ENCODE data around the gene PLEKHA8.

Gene PLEKHA8

DNA sequence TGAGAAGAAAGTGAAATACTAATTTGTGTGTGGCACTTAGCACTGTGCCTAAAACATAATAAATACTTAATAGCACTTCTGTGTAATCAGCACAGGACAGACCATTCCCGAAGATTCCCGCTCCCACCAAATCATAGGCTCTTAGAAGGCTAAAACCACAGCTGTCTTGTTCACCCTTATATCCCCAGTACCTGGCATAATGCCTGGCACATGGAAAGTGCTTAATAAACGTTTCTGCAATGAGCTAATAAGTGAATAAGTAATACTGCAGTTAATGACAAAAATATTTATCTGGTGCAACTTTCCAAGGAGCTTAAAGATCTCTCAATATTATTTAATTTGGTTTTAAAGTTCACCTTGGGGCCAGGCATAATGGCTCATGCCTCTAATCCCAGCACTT is 149.8 kb downstream of the PLEKHA8 start:
- Mint-ChIP-seq H3K9me3 (no peaks in the 10 kb centered on the region), H3K27me3 (no peaks in the 10 kb centered on the region), H3K4me1 (ENCODE audit: low read depth in 2 of 2) (peaks cover 19 to 34% of the 10 kb centered on the region in 2 donors), H3K27ac (no peak overlapping the region), H3K4me3 (no peak overlapping the region), H3K36me3 (ENCODE audit: insufficient read depth) (peaks cover 4% of the 10 kb centered on the region)
- ATAC-seq (replicated peaks) (no peak), DNase-seq (no peak)

GRCh38 chr7:30178748-30179436 is 150.7 kb downstream of the PLEKHA8 start:
- DNase-seq (no peak), ATAC-seq (replicated peaks) (peak; percentile 76)
- H3K4me1 Mint-ChIP-seq (ENCODE audit: low read depth in 2 of 2), result peaks cover 19 to 34% of the 10 kb centered on the region in 2 donors

More at GRCh38 chr7:30178748-30179436, 150.7 kb downstream of the PLEKHA8 start:
- H3K36me3 Mint-ChIP-seq (ENCODE audit: insufficient read depth), result peaks cover 4% of the 10 kb centered on the region
- H3K4me3 Mint-ChIP-seq, result peak overlapping the region; percentile 75 to 79
- H3K27me3 Mint-ChIP-seq, result no peaks in the 10 kb centered on the region
- H3K9me3 Mint-ChIP-seq, result no peaks in the 10 kb centered on the region
- H3K27ac Mint-ChIP-seq, result peak overlapping the region; percentile 90 to 92
